ENCODE data around the gene CDK6.

GRCh38 chr7:92884218-92884617 is 47.8 kb upstream of the CDK6 start:
- TF ChIP-seq CTCF (IDR thresholded peaks at IDR 0.05 in 4 of 5, conservative IDR thresholded peaks at IDR 0.05 in 1 of 5) (no peak), POLR2A (IDR thresholded peaks at IDR 0.05) (no peak)
